ENCODE measurements around the gene ADGRB2.
"Not testable (repeated sequence)": the region's sequence is repeated elsewhere in the genome, so short reads cannot be mapped to it uniquely, and the experiment has no call there.

Gene ADGRB2

DNA sequence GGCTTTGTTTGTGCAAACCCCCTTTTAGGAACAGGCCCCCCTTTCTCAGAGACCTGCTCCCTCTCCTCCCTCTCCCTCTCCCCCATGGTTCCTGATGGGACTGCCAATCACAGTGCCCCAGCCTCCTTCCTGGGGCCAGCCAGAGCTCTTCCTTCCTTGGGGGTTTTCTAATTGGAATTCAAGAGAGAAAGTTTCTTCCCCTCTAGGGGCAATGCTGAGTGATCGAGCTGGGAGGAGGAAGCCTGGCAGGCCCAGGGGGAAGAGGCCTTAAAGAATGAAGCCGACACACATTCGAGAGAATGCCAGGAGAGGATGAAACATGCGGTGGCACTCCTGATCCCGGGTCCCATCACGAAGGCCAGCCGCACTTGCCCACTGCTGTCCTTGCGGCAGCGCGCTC is 39.0 kb downstream of the ADGRB2 start:
- DNase-seq (ENCODE audit: low spot score), result no peak

DNA sequence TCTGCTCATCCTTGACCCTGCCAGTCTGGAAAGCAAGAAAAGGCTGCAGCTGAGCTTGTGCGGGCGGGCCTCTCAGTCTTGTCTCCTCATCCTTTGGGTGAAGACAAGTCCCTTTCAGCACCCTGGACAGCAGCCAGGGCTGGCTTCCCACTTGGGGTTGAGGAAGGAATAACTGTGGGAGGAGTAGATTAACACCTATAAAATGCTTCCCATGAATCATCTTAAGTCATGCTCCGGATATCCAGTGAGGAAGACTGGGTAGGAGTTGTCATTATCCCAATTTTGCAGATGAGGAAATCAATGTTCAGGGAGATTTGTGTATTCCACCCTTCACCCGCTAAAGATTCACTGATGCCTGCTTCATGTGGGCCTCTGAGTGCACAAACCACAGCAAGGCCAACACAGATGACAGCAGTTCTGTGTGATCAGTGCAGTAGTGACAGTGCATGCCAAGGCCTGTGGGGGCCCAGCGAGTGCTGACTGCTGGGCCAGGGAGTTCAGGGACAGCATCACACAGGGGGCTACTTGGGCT is 40.2 kb downstream of the ADGRB2 start:
- peak; percentile 83 for DNase-seq (ENCODE audit: low spot score)

DNA sequence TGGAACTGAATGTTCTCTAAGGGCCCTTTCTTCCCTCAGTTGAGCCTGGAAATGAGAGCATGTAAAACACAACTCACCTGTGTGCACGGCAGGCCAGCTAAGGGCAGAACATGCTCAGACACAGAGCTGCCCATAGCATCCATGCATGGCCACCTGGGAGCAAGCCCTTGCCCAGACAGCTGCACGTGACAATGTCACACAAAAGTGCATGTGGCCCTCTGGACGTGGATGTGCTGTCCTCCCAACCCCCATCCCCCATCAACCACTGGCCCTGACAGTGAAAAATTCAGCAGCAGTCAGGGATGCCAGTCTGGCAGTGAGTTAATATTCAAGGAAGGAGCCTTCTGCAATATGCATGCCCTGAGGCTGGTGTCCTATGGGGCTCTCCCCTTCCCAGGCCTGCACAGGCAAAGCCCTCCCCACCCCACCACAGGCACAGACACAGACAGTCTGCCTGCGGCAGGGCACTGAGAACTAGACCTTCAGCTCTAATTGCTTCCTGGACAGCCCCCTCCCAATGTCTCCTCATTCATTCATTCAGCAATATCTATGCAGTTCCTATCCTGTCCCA is 45.7 kb downstream of the ADGRB2 start:
- no peak for DNase-seq (ENCODE audit: low spot score)

DNA sequence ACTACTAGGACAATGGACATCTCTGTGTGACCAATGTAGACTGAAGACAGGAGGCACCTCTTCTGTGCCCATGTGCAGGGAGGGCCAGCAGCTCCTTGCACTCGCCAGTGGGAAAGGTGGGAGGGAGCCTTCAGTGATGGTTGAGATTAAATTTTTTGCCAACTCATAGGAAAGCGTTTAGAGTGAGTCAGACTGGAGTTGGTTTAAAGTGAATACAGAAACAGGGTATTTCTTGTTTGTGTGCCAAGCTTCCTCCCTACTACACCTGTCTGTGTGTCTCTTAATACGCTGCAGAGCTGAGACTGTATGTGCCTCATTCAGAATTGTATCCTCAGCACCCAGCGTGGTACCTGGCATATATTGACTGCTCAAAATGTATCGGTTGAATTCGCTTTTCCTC is 46.8 kb downstream of the ADGRB2 start:
- no peak for DNase-seq (ENCODE audit: low spot score)

DNA sequence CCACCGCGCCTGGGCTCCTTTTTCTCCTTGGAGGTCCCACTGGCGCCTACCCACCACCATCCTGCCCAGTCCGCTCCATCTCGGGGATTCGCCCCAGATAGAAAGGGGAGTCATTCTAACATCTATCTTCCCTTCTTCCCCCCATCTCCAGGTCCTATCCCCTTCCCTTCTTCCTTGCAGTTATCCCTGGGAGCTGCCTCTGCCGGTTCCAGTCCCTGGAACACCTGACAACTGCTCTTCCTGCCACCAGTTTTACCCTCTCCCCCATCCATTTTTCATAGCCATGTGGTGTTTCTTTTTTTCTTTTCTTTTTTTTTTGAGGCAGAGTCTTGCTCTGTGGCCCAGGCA is 48.3 kb downstream of the ADGRB2 start:
- no peak for DNase-seq (ENCODE audit: low spot score)

DNA sequence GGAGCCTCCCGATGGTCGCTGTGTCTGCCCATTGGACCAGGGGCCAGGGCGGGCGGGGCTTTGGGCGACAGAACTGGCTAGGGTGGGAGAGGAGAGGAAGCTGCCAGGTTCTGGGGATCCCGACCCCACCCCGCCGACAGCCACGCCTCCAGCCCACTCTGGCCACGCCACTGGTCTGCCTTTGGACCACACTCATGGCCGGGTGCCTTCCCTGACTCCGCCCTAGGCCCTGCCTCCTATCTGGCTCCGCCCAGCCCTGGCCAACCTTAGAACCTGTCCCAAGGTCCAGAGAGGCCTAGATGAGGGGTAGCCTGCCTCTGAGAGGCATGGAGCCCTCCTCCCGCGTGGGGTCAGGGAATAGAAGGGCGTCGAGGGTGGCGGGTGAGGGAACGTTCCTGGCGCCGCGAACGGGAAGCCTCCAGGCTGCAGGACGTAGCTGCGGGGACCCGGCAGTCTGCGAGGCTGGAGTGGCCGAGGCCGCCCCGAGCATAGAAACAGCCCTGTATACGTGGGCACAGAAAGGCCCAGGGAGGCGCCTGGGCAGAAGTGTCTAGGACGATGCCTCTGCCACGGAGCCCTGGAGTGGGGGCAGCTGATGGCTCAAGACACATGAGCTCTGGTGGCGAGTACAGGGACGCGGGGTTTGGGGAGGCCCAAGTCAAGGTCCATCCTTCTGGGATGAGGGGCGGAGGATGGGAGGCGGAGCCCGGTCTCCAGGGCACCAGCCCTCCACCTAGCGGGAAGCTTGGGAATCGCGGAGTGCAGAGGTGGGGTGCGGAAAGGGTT is 48.9 kb downstream of the ADGRB2 start:
- DNase-seq (ENCODE audit: low spot score), result peak; percentile 84

DNA sequence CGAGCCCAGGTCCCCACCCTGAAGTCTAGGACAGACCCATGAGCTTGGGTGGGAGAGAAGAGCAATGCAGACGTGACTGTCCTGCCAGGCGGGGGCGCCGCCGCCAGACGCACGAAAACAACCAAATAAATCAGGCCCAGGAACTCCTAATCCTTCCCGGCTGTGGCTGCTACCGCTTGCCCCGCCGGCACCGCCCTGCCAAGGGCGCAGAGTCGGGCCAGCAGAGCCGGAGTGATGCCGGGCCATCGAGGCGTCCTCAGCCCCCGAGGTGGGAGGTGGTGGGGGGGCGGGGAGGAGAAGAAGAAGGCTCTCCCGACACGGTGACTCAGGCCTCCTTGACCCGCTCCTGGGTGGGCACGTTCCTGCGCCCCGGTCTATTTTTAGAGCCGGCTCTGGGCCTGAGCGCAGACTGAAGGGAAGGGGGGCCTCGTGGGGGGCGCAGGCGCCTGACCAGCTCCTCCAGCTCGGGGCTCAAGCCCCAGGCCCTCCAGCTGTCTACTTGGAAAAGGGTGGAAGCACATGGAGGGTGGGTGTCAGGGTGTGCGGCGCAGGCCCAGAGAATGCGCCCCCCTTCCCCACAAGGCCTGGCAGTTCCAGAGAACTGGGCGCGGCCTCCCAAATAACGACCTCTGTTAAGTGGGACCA is 49.6 kb downstream of the ADGRB2 start:
- DNase-seq (ENCODE audit: low spot score), result no peak

DNA sequence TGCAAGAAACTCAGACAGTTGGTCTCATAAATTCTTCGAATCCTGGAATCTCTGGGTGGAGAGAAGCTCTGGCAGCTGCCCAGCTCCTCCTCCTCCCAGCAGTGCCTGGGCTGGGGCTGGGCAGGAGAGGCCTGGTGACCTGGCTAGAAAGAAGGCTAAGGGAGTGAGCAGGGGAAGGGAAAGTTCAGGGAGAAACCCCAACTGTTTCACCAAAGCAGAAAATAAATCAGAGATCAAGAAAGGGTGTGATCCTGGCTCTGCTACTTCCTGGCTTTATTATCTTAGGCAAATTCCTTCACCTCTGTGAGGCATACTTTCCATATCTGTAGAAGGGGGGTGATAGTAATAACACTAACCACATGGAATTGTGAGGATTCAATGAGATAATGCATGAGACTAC is 51.5 kb downstream of the ADGRB2 start:
- DNase-seq (ENCODE audit: low spot score), result no peak

DNA sequence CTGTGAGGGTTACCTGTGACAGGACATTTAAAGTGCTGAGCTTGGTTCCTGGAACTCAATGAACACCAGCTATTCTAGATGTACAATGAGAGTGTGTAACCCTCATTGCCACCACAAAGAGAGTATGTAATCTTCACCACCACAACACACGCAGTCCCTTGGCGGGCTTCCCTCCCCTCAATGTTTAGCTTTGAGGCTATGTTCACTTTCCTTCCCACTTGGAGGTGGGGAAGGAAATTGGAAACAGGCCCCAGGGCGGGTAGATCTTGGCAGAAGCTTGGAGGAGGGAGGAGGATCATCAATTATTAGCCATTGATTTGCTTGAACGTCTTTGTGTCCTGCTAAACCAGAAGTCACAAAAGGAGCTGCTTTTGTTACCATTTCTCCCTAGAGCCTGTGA is 52.1 kb downstream of the ADGRB2 start:
- DNase-seq (ENCODE audit: low spot score), result no peak

DNA sequence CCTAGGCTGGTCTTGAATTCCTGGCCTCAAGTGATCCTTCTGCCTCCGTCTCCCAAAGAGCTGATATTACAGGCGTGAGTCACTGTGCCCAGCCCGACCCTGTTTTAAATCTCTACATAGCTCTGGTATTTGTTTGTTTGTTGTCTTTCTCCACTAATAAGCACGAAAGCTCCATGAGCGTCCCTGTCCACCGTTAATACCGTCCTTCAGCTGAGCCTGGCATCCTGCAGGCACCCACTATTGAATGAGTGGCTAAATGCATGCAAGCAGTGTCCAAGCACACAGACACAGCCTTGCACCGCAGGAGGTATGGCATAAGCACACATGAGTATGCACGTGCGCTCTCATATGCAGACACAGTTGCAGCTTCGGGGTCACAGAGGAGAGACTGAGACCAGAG is 55.8 kb downstream of the ADGRB2 start:
- DNase-seq (ENCODE audit: low spot score), result no peak

DNA sequence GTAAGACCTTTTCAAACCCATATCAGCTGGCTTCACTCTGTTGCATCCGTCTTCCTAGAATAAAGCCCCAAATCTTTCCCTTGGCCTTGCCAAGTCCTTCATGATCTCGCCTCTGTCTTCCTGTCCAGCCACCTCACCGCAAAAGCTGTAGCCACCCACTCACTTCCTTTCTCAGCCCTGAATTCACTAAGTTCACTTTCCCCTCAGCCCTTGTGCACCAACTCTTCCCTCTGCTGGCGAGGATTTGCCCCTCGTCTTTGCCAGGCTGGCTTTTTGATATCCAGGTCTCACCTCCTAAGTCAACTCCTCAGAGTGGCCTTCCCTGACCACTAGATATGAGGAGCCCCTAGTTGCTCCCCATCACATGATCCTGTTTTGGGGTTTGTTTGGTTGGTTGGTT is 56.4 kb downstream of the ADGRB2 start:
- DNase-seq (ENCODE audit: low spot score), result peak; percentile 67

DNA sequence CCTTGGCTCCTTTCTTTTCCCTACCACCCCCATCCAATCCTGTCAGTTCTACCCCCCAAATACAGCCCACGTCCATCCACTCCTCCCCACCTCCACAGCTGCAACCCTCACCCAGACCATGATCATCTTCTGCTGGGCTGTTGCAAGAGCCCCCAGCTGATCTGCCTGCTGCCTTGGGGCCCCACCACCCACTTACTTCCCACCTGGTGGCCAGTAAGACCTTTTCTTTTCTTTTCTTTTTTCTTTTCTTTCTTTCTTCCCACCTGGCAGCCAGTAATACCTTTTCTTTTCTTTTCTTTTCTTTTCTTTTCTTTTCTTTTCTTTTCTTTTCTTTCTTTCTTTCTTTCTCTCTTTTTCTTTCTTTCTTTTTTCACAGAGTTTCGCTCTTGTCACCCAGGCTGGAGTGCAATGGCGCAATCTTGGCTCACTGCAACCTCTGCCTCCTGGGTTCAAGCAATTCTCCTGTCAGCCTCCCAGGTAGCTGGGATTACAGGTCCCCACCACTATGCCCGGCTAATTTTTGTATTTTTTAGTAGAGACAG is 57.0 kb downstream of the ADGRB2 start:
- not testable (repeated sequence) for DNase-seq (ENCODE audit: low spot score)

DNA sequence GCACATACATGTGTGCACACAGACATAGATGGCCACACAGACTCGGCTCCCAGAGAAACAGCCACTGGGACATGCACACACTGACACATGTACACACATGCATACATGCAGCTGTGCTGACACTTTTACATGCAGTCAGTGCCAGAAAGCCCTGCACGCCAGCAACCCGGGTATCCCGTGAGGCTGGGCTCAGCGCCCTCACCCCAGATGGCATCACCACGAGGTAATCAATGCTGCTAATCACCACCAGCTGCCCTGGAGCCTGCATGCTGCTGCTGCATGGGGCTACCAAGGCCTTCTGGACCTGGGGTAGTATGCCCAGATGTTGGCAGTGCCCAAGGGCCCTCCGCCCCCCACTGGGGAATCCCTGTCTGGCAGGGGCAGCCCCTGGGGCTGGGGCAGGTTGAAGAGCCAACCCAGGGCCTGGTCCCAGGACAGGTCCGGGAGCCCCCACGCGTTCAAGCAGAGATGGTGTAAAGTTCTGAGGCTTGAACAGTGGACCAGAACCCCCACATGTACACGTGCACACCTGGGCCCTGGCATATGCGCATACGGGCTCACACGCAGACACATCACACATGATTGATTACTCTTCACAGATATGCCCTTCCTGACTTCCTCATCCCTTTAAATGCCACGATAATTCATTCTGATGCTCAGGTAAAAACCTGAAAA is 57.6 kb downstream of the ADGRB2 start:
- DNase-seq (ENCODE audit: low spot score), result no peak

DNA sequence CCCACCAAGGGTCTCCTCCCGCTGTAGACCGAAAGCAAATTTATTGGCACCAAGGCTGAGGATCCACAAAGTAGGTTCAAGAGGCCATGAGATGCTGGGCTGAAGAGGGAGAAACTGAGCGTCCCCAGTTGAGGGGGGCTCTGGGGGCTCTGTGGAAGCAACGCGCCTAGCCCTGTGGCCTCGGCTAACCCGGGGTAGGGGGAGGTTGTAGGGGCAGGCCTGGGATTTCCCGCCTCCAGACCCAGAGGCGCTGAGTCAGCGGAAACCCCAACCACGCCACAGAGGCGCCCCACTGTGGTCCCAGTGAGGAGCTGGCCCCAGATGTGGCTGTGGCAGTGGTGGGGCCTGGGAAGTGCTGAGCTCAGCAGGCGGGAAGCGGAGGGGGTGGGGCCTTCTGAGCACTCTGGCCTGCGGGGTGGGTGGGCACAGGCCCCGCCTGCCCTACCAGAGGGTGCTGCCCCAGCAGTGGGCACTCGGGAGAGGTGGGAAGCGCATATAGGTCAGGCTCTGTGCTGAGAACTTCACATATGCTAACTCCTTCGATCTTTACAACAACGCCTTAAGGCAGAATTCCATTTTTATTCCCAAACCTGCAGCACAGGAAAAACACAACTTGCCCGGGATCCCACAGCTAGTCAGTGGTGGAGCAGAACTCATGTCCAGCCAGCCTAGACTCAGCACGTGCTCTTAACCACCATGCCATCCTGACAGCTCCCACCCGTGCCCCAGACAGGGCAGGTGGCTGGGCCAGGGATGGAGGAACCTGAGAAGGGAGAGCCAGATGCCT is 58.9 kb downstream of the ADGRB2 start:
- peak; percentile 21 for DNase-seq (ENCODE audit: low spot score)

DNA sequence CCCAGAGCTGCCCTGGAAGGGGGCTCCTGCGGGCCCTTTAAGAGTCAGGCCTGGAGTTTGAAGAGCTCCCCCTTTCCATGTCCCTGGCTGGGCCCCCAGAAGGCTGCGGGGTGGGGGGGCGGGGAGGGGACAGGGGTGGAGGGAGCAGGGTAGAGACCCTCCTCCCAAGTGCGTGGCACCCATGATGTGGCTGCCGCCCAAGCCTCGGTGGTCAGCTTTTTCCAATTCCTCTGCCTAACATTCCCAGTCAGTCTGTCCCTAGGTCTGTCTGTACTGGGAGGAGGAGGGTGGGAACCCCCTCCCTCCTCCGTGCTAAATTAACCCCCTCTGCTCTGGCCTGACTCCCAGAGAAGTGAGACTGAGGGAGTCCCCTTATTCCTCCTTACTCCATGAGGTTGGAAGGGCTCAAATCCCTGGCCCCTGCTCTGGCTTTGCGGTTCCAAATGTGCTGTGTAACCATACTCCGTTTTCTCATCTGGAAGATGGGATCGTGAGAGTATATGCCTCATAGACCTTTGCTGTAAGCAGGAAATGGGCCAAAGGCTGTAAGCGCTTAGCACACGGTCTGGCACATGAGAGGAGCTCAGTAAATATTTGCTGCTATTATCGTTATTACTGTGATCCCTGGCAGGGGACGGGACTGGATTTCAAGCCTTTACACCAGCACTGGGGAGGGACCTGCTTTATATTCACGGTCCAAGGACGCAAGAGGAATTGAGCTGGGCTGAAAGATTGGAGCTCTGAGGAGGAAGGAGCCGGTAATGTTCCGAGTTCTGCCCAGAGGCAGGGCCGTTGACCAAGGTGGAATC is 59.7 kb downstream of the ADGRB2 start:
- no peak for DNase-seq (ENCODE audit: low spot score)

DNA sequence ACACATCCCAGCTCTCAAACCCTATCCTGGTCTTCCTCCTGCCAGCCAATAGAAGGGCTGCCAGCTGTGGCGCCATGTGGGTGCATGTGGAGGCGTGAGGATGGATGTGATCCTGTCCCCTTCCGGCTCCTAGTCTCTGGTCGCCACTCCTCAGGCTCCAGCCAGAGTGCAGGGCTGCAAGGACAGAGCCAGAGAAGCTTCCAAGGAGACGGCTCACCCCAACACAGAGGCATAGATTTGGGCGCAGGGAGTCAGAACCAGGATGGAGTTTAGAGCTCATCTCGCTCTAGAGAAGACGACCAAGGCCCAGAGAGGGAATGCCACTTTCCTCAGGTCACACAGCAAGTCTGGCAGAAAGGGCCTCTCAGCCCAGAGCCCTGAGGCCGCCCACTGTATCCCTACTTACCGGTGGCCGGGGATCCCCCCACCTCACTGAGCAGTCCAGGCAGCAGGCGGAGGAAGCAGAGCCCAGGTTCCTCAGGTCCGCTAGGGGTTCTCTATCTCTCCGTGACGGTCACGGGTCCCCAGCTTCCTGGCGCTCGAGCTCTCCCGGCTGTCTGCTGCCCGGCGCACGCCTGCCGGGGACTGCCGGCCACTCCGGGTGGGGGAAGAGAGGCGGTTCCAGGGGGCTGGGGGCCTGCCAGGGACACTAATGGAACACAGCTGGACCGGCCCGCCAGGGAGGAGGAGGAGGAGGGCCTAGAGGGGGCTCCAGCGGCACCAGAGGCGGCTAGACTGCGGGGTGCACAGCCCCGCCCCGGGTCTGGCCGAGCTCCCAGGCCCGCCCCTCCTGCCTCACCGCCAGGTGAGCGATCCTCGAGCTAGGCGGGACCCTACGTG is 60.5 kb downstream of the ADGRB2 start, which contains the start of gene COL16A1:
Gene COL16A1, minus strand, starts transcription at position 587 of the 840 bp plus-strand sequence. CDS start 1,824 bp downstream, outside the sequence.
- DNase-seq (ENCODE audit: low spot score), result no peak

DNA sequence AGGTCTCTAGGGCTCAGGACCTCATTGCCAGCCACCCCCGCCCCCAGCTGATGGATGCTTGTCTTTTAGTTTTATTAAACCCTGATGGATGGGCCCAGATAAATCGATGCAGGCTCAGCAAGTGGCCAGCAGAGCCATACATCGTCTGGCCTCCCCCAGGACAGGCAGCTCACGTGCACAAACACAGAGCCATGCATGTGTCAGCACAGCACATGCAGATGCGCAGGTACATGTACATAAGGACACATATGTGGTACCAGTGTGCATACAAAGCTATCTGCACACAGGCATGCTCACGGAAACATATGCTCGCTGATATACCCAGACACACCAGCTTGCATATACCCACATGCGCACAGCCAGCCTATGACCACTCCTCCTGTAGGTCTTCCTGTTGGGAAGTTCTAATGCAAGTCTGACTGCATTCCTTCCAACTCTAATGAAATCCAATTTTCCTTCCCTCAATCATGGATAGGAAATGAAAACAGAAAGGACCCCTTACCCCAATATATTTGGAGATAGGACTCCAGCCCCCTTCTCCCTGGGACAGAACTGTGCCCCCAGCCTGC is 61.2 kb downstream of the ADGRB2 start:
- no peak for DNase-seq (ENCODE audit: low spot score)

DNA sequence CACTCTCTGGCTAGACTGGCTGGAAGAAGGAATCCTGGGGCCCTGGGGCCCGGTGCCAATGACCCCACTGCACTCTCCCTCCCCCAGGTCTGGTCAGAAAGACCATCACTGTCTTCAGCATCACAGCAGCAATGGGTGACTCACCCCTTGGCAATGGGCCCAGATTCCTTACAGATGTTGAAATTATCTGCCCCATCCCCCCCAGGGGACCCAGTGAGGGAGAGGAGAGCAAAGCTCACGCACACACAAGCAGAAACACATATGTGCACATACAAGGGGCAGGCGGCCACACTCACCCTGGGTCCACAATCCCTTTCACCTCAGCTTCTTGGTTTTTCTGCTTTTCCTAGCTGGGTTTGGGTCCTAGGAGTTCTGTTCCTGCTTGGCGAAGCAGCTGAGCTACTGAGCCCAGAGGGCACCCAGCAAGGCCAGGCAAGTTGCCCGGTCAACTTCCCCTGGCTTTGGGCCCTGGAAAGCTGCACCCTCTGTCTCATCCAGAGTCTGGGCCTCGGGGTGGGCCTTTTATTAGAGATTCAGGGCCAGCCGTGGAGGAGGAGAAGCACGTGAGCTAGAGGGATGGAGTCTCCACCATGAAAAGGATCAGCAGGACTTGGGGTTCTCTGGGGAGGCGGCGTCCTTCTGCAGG is 62.9 kb downstream of the ADGRB2 start:
- peak; percentile 67 for DNase-seq (ENCODE audit: low spot score)
